HG02588 (cell line): ENCODE measurements around the gene ADAM15.

Experiments used
- ATAC-seq: cut with Tn5 transposase; IDR thresholded peaks from one replicate; pipeline ENCODE4 v1.9.1; 2021; ENCODE audit warnings: mild to moderate bottlenecking, moderate library complexity; ENCODE audit not compliant: unreplicated experiment

Gene ADAM15

GRCh38 chr1:155030243-155030795 lies 20.8 kb upstream of the ADAM15 start:
- no peak for ATAC-seq

GRCh38 chr1:155030899-155031298 lies 20.2 kb upstream of the ADAM15 start:
- no peak for ATAC-seq

DNA sequence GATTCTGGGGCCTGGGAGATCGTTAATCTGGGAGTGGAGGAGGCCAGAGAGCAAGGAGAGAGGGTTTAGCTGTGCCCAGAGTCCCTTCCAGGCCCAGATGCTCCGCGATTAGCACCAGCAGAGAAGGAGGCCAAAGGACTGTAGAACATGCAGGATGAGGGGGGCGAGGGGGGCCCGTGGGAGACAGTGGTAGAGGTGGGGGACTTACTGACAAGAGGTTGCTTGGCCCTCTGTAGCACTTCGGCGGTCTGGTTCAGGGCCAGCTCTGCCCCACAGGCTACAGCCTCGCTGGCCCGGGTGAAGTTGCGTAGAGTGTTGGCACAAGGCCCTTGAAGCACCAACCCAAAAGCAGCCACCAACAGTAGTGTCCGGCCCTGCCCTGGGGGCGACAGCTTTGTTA lies 18.2 kb upstream of the ADAM15 start:
- ATAC-seq: no peak

DNA sequence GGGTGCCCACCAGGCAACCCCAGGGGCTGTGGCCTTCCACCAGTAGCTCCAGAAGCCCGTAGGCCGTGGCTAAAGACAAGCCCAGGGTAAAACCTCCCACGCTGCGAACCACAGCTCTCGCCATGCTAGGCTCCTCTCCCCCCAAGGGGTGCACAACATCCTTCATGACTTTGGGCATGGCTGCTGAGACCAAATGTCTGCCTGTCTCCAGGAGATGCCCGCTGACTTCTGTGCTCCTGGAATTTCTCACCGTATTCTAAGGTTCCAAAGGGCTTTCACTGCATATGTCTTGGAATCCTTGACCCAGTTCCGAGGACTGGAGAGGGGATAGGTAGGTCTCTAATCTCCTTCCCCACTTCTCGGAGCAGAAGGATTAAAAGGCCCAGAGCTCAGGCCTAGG lies 17.6 kb upstream of the ADAM15 start, which contains the start of the genes DCST1 and DCST2:
DCST1 (plus strand) TSS at position 301 of the 400 bp plus-strand sequence. CDS start 213 bp downstream, outside the sequence.
DCST2 (minus strand) TSS at position 258 of the 400 bp plus-strand sequence; CDS start at position 178, 80 bp downstream.
- no peak for ATAC-seq

- no peak for ATAC-seq
Observed at GRCh38 chr1:155034318-155035208, 16.6 kb upstream of the ADAM15 start.

- ATAC-seq: no peak
Observed at GRCh38 chr1:155035936-155036335, 15.2 kb upstream of the ADAM15 start.

DNA sequence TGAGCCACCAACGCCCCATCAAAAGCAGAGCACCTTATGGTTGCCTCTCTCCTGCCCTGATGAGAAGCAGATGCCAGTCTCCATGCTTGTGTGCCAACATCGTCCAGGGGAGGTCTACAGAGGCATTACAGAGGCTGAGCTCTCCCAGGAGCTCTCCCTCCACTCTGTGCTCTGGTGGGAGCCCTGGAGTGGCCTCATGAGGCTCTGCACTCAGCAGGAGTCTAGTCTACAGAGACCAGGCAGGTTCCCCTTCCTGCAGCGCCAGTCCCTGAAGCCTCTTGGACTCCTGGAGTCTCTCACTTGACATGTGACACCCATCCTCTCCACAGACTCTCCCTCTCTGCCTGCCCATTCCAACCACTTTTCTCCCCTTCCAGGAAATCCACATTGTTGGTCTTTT lies 14.1 kb upstream of the ADAM15 start:
- no peak for ATAC-seq

DNA sequence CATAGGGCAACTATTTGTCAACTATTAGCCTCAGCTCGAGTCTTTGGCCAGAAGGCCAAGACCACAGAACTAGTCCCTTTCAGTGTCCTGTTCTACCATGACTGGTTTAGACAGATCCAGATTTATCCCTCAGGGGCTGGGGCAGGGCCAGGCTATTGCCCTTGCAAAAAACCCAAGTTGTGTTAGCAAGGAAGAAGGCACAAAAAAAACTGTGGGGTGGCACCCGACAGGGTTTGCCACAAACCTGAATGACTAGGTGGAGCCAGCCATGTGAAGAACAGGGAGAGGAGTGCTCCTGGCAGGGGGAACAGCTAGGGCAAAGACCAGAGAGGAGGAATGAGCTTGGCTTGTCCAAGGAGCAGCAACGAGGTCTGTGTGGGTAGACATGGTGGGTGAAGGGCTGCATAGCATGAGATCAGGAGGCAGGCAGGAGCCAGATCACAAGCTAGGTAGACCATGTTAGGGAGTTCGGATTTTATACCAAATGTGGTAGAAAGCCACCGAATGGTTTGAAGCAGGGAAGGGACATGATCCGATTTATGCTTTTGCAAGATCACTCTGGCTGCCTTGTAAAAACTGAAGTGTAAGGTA lies 13.2 kb upstream of the ADAM15 start:
- no peak for ATAC-seq

GRCh38 chr1:155038602-155039307 lies 12.4 kb upstream of the ADAM15 start:
- no peak for ATAC-seq

GRCh38 chr1:155039308-155039669 lies 11.8 kb upstream of the ADAM15 start:
- ATAC-seq: no peak

- ATAC-seq: no peak
Observed at GRCh38 chr1:155040358-155041093, 10.6 kb upstream of the ADAM15 start.

- ATAC-seq: no peak
Observed at GRCh38 chr1:155042789-155043188, 8.3 kb upstream of the ADAM15 start.

DNA sequence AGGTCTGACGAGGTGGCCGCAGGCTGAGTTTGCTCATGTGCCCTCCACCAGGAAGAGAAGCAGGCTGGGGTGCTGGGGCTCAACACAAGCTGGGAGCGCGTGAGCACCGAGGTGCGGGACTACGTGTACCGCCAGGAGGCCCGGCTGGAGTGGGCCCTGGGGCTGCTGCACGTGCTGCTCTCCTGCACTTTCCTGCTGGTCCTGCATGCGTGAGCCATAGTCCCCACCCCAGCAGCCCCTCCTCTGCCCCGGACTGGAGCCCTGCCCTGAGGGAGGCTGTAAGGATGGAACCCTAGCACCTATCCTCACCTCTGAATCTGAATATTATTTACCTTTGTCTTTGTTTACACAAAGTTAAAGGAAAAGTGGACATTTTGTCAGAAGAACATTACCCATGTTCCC lies 7.8 kb upstream of the ADAM15 start:
- no peak for ATAC-seq

DNA sequence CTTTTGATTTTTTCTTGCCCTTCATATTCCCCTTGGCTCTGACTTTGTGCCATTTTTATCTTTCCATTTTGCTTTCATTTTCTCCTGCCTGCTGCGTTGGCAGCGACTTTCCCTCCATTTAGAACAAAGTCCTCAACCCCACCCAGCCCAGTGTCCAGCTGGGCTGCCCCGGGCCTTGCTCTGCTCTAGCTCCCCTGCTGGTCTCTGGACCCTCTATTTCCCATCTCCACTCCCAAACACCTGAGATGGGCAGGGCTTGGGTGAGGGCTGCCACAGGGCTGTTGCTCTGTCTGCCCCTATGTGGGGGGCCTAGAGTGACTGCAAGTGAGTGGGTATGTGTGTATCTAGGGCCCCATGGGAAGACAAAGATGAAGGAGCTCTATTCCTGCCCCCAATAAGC lies 7.3 kb upstream of the ADAM15 start:
- no peak for ATAC-seq

DNA sequence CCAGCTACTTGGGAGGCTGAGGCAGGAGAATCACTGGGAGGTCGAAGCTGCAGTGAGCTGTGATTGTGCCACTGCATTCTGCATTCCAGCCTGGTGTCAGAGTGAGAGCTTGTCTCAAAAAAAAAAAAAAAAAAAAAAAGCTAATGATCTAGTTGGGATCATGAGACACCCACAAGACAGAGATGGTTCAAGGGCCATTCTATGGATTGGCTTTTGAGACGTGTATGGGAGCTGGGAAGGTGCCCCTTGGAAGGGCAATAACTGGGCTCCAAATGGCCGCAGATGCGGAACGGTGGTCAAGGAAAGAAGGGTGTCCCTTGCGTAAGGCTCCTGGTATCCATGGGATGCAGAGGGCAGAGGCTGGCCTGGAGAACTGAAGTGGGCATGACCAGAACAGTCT lies 6.8 kb upstream of the ADAM15 start:
- ATAC-seq: no peak

- no peak for ATAC-seq
Observed at GRCh38 chr1:155044812-155045657, 6.1 kb upstream of the ADAM15 start.

GRCh38 chr1:155048449-155049334 lies 2.4 kb upstream of the ADAM15 start:
- ATAC-seq: no peak

- ATAC-seq: no peak
Observed at GRCh38 chr1:155049651-155050559, 1.2 kb upstream of the ADAM15 start.
